HEK293 (cell line): Measurements from ENCODE around the gene PLOD3.
A peak's percentile ranks its signal among the peaks of the same experiment; 100 is the strongest.

Experiments
- CTCF ChIA-PET: fragments of 350-600 bp; formaldehyde crosslinking; extraction: SDS; loops from one replicate; lab custom pipeline; 2021; ENCODE audit warnings: antibody characterized with exemption; lab: Yijun Ruan, JAX
- POLR2A ChIA-PET: fragments of 300-600 bp; formaldehyde crosslinking; extraction: SDS; loops from one replicate; lab custom pipeline; 2020; ENCODE audit warnings: antibody characterized with exemption, inconsistent platforms; lab: Yijun Ruan, JAX
- H3K27ac ChIP-seq: fragments of 200-500 bp; sonication (Bioruptor generic); 2 replicates; pipeline ENCODE4 v1.5.1; 2014; ENCODE audit warnings: low read depth, low read length, control low read depth, inconsistent platforms; ENCODE audit errors: extremely low read depth
- H3K36me3 ChIP-seq, 2 experiments: fragments of 200-500 bp in 1 of 2; sonication (Bioruptor generic) in 1 of 2; 1 replicate in 1 of 2; 2 replicates in 1 of 2; pipeline ENCODE4 v1.5.1; 2014 to 2017; ENCODE audit warnings: inconsistent platforms in 2 of 2, low read length in 2 of 2; ENCODE audit not compliant: control insufficient read depth in 2 of 2, insufficient read depth in 1 of 2
- H3K4me1 ChIP-seq: fragments of 200-500 bp; sonication (Bioruptor generic); 2 replicates; pipeline ENCODE4 v1.5.1; 2014; ENCODE audit warnings: mild to moderate bottlenecking, low read length, inconsistent platforms; ENCODE audit not compliant: control insufficient read depth, insufficient read depth
- H3K4me3 ChIP-seq: 2 replicates; pipeline ENCODE4 v1.5.1; 2011; ENCODE audit warnings: low read depth, mild to moderate bottlenecking, control low read depth, low read length, moderate library complexity
- H3K9me3 ChIP-seq: fragments of 200-500 bp; sonication (Bioruptor generic); 2 replicates; pipeline ENCODE4 v1.5.1; 2014; ENCODE audit warnings: low read depth, low read length, inconsistent platforms; ENCODE audit not compliant: control insufficient read depth, insufficient read depth
- BCL11B ChIP-seq: fragments of 450-650 bp; formaldehyde crosslinking; IDR thresholded peaks from 2 replicates; pipeline ENCODE4 v1.5.1; 2016; ENCODE audit warnings: low read depth, missing biosample characterization, missing genetic modification characterization
- GLI2 ChIP-seq: fragments of 450-650 bp; formaldehyde crosslinking; IDR thresholded peaks from 2 replicates; pipeline ENCODE4; 2017; ENCODE audit warnings: missing biosample characterization, missing genetic modification characterization, low read depth, borderline replicate concordance
- GLIS1 ChIP-seq: fragments of 450-650 bp; formaldehyde crosslinking; IDR thresholded peaks from 2 replicates; pipeline ENCODE4 v1.5.1; 2016; ENCODE audit warnings: missing biosample characterization, missing genetic modification characterization
- HOXA7 ChIP-seq: sonication (generic); formaldehyde crosslinking; IDR thresholded peaks from 2 replicates; pipeline ENCODE4 v1.8.1; 2022; ENCODE audit warnings: missing genetic modification reagents, borderline replicate concordance
- SP2 ChIP-seq: fragments of 450-650 bp; formaldehyde crosslinking; IDR thresholded peaks from 2 replicates; pipeline ENCODE4 v1.5.1; 2016; ENCODE audit warnings: missing biosample characterization, missing genetic modification characterization
- WT1 ChIP-seq: fragments of 450-650 bp; formaldehyde crosslinking; IDR thresholded peaks from 2 replicates; pipeline ENCODE4 v1.5.1; 2016; ENCODE audit warnings: missing biosample characterization, missing genetic modification characterization
- ZBTB17 ChIP-seq: fragments of 450-650 bp; formaldehyde crosslinking; IDR thresholded peaks from 2 replicates; pipeline ENCODE4 v1.5.1; 2016; ENCODE audit warnings: missing biosample characterization, missing genetic modification characterization
- ZEB2 ChIP-seq: fragments of 450-650 bp; formaldehyde crosslinking; IDR thresholded peaks from 2 replicates; pipeline ENCODE4 v1.5.1; 2016; ENCODE audit warnings: missing biosample characterization, missing genetic modification characterization
- ZFHX2 ChIP-seq: fragments of 450-650 bp; formaldehyde crosslinking; conservative IDR thresholded peaks from 2 replicates; pipeline ENCODE4 v1.5.1; 2016; ENCODE audit warnings: missing biosample characterization, missing genetic modification characterization
- ZNF132 ChIP-seq: fragments of 450-650 bp; formaldehyde crosslinking; IDR thresholded peaks from 2 replicates; pipeline ENCODE4 v1.5.1; 2017; ENCODE audit warnings: missing biosample characterization, missing genetic modification characterization, borderline replicate concordance
- ZNF169 ChIP-seq: fragments of 450-650 bp; formaldehyde crosslinking; IDR thresholded peaks from 2 replicates; pipeline ENCODE4 v1.5.1; 2016; ENCODE audit warnings: missing biosample characterization, missing genetic modification characterization
- ZNF174 ChIP-seq: fragments of 450-650 bp; formaldehyde crosslinking; IDR thresholded peaks from 2 replicates; pipeline ENCODE4 v1.5.0; 2017; ENCODE audit warnings: missing biosample characterization, mild to moderate bottlenecking, missing genetic modification characterization
- ZNF341 ChIP-seq: fragments of 450-650 bp; formaldehyde crosslinking; IDR thresholded peaks from 2 replicates; pipeline ENCODE4; 2016; ENCODE audit warnings: low read depth, missing biosample characterization, missing genetic modification characterization
- ZNF660 ChIP-seq: fragments of 450-650 bp; IDR thresholded peaks from 2 replicates; pipeline ENCODE4 v1.5.1; 2018; ENCODE audit warnings: missing biosample characterization, mild to moderate bottlenecking, missing genetic modification characterization
- TF ChIP-seq, protein P1 (sequence below): fragments of 450-650 bp; formaldehyde crosslinking; IDR thresholded peaks from 2 replicates; pipeline ENCODE4 v1.5.1; 2017; ENCODE audit warnings: missing biosample characterization, missing genetic modification characterization
- TF ChIP-seq, protein P2 (sequence below): fragments of 450-650 bp; formaldehyde crosslinking; IDR thresholded peaks from 2 replicates; pipeline ENCODE4 v1.5.1; 2016; ENCODE audit warnings: missing biosample characterization, missing genetic modification characterization
- TF ChIP-seq, protein P3 (sequence below): fragments of 450-650 bp; formaldehyde crosslinking; IDR thresholded peaks from 2 replicates; pipeline ENCODE4 v1.5.1; 2016; ENCODE audit warnings: missing biosample characterization, missing genetic modification characterization
- TF ChIP-seq, protein P4 (sequence below): fragments of 450-650 bp; formaldehyde crosslinking; IDR thresholded peaks from 2 replicates; pipeline ENCODE4 v1.5.1; 2016; ENCODE audit warnings: missing biosample characterization, missing genetic modification characterization
- TF ChIP-seq, protein P5 (sequence below): fragments of 450-650 bp; formaldehyde crosslinking; IDR thresholded peaks from 2 replicates; pipeline ENCODE4 v1.5.1; 2016; ENCODE audit warnings: missing biosample characterization, missing genetic modification characterization
- TF ChIP-seq, protein P6 (sequence below): fragments of 450-650 bp; formaldehyde crosslinking; IDR thresholded peaks from 2 replicates; pipeline ENCODE4 v1.5.1; 2016; ENCODE audit warnings: missing biosample characterization, missing genetic modification characterization, low read depth

PLOD3 gene

DNA sequence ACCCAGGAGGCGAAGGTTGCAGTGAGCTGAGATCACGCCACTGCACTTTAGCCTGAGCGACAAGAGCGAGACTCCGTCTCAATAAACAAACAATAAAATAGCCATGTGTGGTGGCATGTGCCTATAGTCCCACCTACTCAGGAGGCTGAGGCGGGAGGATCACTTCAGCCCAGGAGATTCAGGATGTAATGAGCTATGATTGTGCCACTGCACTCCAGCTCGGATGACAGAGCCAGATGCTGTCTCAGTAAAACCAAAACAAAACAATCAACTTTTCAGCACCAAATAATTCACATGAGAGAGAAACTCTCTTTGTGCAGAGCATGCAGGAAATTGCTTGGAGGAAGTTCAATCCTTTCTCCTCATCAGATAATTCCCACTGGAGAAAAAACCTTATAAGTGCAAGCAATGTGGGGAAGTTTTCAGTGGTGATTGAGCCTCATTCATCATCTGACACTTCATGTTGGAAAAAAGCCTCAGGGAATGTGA is 40.9 kb upstream of the PLOD3 start:
- H3K9me3 ChIP-seq, result no peaks in the 10 kb centered on the region
- no peak overlapping the region for H3K4me3 ChIP-seq
- H3K27ac ChIP-seq, result no peak overlapping the region
- no peaks in the 10 kb centered on the region for H3K4me1 ChIP-seq
- ChIA-PET CTCF (interaction anchor here (0.6 to 2.1 kb wide), 5 partner anchors 15 to 168 kb away, joined by 3 to 14 read pairs (median 3); no protein-coding TSS in a partner anchor), POLR2A (no interaction called here)
- no peaks in the 10 kb centered on the region for H3K36me3 ChIP-seq
- TF ChIP-seq SP2 (tag by site-specific recombination), result peak; percentile 15; the same call in 1 of the 2 replicates
- peak; percentile 75; the same call in 1 of the 2 replicates for TF ChIP-seq ZBTB17 (tag by site-specific recombination)
- TF ChIP-seq GLIS1, result peak; percentile 46
- TF ChIP-seq, protein P1, sequence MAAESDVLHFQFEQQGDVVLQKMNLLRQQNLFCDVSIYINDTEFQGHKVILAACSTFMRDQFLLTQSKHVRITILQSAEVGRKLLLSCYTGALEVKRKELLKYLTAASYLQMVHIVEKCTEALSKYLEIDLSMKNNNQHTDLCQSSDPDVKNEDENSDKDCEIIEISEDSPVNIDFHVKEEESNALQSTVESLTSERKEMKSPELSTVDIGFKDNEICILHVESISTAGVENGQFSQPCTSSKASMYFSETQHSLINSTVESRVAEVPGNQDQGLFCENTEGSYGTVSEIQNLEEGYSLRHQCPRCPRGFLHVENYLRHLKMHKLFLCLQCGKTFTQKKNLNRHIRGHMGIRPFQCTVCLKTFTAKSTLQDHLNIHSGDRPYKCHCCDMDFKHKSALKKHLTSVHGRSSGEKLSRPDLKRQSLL (tag by site-specific recombination), result peak; percentile 92
- no peak for TF ChIP-seq GLI2 (tag by site-specific recombination)
- 0 out of 2 replicates have a peak, but pooled peaks have one; percentile 30 for TF ChIP-seq WT1
- TF ChIP-seq ZEB2, result no peak
- TF ChIP-seq ZFHX2, result peak; percentile 35; the same call in 1 of the 2 replicates
- TF ChIP-seq, protein P2, sequence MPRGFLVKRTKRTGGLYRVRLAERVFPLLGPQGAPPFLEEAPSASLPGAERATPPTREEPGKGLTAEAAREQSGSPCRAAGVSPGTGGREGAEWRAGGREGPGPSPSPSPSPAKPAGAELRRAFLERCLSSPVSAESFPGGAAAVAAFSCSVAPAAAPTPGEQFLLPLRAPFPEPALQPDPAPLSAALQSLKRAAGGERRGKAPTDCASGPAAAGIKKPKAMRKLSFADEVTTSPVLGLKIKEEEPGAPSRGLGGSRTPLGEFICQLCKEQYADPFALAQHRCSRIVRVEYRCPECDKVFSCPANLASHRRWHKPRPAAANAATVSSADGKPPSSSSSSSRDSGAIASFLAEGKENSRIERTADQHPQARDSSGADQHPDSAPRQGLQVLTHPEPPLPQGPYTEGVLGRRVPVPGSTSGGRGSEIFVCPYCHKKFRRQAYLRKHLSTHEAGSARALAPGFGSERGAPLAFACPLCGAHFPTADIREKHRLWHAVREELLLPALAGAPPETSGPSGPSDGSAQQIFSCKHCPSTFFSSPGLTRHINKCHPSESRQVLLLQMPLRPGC (tag by site-specific recombination), result 0 out of 2 replicates have a peak, but pooled peaks have one; percentile 42

DNA sequence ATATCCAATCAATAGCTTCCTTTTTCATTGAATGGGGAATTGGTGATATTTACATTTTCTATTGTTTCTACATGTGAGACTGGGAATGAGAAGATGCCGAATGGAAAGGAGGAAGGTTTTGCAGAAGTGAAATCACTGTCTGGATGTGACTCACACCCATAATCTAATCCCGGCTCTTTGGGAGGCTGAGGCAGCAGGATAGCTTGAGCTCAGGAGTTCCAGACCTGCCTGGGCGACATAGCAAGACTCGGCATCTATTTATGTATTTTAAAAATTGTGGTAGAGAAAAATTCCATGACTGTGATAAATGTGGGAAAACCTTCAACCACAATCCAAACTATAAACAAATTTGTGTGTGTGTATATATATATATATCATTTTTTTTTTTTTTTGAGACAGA is 38.4 kb upstream of the PLOD3 start:
- Histone ChIP-seq H3K4me3 (no peak overlapping the region), H3K4me1 (no peaks in the 10 kb centered on the region), H3K9me3 (no peaks in the 10 kb centered on the region), H3K36me3 (no peaks in the 10 kb centered on the region), H3K27ac (no peak overlapping the region)
- ChIA-PET POLR2A (no interaction called here), CTCF (interaction anchor here (1.2 to 1.5 kb wide), 2 partner anchors 35 to 183 kb away, joined by 3 to 5 read pairs; no protein-coding TSS in a partner anchor)
- TF ChIP-seq, protein P3, sequence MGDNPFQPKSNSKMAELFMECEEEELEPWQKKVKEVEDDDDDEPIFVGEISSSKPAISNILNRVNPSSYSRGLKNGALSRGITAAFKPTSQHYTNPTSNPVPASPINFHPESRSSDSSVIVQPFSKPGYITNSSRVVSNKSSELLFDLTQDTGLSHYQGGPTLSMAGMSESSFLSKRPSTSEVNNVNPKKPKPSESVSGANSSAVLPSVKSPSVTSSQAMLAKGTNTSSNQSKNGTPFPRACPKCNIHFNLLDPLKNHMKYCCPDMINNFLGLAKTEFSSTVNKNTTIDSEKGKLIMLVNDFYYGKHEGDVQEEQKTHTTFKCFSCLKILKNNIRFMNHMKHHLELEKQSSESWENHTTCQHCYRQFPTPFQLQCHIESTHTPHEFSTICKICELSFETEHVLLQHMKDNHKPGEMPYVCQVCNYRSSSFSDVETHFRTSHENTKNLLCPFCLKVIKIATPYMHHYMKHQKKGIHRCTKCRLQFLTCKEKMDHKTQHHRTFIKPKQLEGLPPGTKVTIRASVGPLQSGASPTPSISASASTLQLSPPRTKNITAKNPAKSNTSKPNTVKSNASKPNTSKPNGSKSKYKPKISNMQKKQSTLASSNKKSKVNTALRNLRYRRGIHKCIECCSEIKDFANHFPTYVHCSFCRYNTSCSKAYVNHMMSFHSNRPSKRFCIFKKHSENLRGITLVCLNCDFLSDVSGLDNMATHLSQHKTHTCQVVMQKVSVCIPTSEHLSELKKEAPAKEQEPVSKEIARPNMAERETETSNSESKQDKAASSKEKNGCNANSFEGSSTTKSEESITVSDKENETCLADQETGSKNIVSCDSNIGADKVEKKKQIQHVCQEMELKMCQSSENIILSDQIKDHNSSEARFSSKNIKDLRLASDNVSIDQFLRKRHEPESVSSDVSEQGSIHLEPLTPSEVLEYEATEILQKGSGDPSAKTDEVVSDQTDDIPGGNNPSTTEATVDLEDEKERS (tag by site-specific recombination), result no peak
- TF ChIP-seq ZNF341 (tag by site-specific recombination) (no peak), ZNF169 (tag by site-specific recombination) (no peak), BCL11B (tag by site-specific recombination) (no peak), ZNF660 (tag by site-specific recombination) (no peak), ZNF132 (no peak), HOXA7 (CRISPR knock-in tag) (no peak), ZBTB17 (tag by site-specific recombination) (no peak), ZNF174 (tag by site-specific recombination) (no peak)
- TF ChIP-seq, protein P4, sequence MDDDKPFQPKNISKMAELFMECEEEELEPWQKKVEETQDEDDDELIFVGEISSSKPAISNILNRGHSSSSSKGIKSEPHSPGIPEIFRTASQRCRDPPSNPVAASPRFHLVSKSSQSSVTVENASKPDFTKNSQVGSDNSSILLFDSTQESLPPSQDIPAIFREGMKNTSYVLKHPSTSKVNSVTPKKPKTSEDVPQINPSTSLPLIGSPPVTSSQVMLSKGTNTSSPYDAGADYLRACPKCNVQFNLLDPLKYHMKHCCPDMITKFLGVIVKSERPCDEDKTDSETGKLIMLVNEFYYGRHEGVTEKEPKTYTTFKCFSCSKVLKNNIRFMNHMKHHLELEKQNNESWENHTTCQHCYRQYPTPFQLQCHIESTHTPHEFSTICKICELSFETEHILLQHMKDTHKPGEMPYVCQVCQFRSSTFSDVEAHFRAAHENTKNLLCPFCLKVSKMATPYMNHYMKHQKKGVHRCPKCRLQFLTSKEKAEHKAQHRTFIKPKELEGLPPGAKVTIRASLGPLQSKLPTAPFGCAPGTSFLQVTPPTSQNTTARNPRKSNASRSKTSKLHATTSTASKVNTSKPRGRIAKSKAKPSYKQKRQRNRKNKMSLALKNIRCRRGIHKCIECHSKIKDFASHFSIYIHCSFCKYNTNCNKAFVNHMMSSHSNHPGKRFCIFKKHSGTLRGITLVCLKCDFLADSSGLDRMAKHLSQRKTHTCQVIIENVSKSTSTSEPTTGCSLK, result no peak
- TF ChIP-seq, protein P5, sequence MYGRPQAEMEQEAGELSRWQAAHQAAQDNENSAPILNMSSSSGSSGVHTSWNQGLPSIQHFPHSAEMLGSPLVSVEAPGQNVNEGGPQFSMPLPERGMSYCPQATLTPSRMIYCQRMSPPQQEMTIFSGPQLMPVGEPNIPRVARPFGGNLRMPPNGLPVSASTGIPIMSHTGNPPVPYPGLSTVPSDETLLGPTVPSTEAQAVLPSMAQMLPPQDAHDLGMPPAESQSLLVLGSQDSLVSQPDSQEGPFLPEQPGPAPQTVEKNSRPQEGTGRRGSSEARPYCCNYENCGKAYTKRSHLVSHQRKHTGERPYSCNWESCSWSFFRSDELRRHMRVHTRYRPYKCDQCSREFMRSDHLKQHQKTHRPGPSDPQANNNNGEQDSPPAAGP (tag by site-specific recombination), result no peak
- TF ChIP-seq, protein P6, sequence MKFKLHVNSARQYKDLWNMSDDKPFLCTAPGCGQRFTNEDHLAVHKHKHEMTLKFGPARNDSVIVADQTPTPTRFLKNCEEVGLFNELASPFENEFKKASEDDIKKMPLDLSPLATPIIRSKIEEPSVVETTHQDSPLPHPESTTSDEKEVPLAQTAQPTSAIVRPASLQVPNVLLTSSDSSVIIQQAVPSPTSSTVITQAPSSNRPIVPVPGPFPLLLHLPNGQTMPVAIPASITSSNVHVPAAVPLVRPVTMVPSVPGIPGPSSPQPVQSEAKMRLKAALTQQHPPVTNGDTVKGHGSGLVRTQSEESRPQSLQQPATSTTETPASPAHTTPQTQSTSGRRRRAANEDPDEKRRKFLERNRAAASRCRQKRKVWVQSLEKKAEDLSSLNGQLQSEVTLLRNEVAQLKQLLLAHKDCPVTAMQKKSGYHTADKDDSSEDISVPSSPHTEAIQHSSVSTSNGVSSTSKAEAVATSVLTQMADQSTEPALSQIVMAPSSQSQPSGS, result no peak
